ELF-1 (cell line): ENCODE results near the gene TTLL7.
A peak's percentile ranks its signal among the peaks of the same experiment; 100 is the strongest.

ENCODE experiments used
- DNase-seq: peaks from one replicate; pipeline ENCODE4 v3.0.0-alpha.2; 2016; ENCODE audit warnings: low read depth, low spot score

TTLL7 gene, protein sequence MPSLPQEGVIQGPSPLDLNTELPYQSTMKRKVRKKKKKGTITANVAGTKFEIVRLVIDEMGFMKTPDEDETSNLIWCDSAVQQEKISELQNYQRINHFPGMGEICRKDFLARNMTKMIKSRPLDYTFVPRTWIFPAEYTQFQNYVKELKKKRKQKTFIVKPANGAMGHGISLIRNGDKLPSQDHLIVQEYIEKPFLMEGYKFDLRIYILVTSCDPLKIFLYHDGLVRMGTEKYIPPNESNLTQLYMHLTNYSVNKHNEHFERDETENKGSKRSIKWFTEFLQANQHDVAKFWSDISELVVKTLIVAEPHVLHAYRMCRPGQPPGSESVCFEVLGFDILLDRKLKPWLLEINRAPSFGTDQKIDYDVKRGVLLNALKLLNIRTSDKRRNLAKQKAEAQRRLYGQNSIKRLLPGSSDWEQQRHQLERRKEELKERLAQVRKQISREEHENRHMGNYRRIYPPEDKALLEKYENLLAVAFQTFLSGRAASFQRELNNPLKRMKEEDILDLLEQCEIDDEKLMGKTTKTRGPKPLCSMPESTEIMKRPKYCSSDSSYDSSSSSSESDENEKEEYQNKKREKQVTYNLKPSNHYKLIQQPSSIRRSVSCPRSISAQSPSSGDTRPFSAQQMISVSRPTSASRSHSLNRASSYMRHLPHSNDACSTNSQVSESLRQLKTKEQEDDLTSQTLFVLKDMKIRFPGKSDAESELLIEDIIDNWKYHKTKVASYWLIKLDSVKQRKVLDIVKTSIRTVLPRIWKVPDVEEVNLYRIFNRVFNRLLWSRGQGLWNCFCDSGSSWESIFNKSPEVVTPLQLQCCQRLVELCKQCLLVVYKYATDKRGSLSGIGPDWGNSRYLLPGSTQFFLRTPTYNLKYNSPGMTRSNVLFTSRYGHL

GRCh38 chr1:83998498-83999315 is at the start of gene TTLL7:
TSS of gene TTLL7 (minus strand) at chr1:83999132. CDS start at chr1:83952211, 46,921 bp downstream.
- peak; percentile 90 for DNase-seq

DNA sequence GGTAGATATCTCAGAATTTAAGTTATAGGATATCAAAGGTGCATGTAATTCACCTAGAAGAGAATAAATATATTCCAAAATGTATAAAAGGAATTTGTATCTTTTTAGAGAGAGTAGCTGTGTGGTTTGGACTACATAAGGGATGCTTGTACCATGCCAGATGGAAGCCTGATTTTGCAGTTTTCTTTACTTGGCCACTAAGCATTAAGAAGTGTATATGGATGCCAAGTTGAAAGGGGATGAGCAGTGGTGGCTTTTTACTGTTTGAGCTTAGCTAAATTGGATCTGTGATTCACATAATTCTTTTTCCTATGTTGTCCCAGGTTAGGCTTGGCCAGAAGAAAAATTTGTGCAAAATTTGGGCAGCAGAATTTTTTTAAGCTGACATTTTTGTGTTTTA is 43.5 kb upstream of the TTLL7 start:
- DNase-seq: no peak

GRCh38 chr1:84037758-84038611 is 39.1 kb upstream of the TTLL7 start:
- peak; percentile 59 for DNase-seq

- DNase-seq: no peak
Measured at GRCh38 chr1:84031802-84032327, 32.9 kb upstream of the TTLL7 start.

GRCh38 chr1:84027368-84027767 is 28.4 kb upstream of the TTLL7 start:
- peak; percentile 10 for DNase-seq

DNA sequence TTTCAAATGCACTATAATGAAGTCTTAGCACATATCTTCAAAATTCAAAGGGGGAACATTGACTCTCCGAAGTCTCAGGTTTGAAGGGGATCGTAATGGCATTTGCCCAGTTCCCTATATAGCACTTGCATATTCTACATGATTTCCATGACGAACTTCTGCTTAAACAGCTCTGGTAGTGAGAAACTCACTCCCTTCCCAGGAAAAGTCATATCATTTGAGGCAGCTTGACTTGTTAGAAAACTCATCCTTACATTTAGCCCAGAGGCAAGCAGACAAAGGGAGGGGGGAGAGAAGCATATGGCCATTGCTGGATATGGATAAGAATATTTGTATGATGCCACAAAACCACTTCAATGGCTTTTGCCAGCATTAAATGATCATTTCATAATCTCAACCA is 27.0 kb upstream of the TTLL7 start:
- DNase-seq: no peak

DNA sequence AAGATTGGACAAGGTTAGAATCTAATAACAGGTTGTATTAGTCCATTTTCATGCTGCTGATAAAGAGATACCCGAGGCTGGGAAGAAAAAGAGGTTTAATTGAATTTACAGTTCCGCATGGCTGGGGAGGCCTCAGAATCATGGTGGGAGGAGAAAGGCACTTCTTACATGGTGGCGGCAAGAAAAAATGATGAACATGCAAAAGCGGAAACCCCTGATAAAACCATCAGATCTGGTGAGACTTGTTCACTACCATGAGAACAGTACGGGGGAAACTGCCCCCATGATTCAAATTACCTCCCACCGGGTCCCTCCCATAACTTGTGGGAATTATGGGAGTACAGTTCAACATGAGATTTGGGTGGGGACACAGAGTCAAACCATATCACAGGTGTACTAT is 22.9 kb upstream of the TTLL7 start:
- no peak for DNase-seq

DNA sequence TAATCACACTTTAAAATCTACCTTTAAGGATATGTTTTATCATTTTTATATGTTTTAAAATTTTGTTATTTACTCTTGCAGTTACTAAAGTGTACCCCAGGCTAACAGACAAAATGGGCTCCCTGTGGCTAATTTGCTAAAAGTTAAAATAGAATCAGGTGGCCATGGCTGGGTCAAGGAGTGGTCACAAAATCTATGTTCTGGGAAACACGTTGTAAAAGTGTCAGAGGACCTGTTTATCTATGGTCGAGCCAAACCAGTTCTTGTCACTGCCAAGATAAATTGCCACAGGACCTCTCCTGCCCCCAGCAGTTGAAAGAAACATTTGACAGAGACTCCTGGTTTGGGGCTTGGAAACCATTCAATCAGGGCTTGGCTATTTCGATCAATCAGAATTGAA is 21.2 kb upstream of the TTLL7 start:
- peak; percentile 65 for DNase-seq

DNA sequence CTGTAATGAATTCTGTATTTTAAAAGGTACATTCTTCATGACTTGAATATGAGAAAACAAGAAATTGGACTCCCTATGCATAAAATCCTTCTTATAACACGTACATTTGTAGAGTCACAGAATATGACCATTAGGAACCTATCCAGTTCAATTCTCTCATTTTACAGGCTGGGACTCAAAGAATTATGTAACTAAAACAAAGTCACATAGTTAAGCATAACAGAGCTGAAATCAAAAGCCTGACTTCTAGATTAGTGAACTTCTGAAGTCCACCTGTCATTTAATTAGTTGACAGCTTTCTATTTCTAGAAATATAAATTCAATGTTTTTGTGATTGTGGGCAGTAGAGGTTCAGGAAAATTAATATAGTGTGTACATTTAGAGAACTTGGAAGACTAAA is 20.3 kb upstream of the TTLL7 start:
- DNase-seq: no peak

DNA sequence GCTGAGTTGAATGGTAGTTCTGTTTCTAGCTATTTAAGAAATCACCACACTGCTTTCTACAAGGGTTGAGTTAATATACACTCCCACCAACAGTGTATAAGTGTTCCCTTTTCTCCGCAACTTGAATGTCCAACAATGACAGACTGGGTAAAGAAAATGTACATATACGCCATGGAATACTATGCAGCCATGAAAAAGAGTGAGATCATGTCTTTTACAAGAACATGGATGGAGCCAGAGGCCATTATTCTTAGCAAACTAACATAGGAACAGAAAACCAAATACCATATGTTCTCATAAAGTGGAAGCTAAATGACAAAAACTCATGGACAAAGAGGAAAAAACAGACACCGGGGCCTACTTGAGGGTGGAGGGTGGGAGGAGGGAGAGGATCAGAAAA is 14.8 kb upstream of the TTLL7 start:
- no peak for DNase-seq

DNA sequence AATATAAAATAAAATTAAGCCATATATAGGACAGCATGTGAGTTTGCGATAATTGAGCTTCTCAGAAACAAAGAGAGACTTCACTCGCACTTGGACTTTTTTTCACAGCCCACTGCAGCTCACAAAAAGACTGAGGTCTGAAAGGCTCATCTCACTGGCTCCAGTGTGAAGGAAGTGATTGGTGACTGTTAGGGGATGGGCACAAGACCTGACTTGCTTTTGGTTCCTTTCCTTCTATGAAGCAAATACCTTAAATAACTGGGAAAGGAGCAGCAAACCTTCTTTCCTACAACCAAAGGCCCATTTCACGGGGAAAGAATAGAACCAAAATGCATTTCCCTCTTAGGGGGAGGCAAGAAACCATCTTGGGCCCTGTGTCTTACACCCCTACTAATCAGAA is 13.1 kb upstream of the TTLL7 start:
- no peak for DNase-seq

GRCh38 chr1:84010136-84010535 is 11.2 kb upstream of the TTLL7 start:
- no peak for DNase-seq

DNA sequence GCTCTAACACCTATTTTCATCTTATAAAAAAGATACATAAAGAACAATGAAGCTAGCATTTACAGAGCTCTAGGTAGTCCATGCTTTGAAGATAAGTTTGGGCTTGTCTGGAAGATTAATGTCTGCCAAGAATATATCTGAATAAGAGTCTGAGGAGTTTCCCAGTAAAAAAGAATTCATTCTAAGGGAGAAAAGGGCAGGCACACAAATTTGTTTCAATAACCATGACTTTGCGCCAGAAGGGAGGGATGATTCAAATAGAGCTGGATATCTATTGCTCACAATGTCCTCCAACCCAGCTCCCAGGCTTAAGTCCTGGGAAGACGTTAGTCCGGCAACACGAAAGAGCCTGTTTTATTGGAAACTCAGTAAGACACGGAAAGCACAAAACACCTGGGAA is 9.7 kb upstream of the TTLL7 start:
- no peak for DNase-seq

DNA sequence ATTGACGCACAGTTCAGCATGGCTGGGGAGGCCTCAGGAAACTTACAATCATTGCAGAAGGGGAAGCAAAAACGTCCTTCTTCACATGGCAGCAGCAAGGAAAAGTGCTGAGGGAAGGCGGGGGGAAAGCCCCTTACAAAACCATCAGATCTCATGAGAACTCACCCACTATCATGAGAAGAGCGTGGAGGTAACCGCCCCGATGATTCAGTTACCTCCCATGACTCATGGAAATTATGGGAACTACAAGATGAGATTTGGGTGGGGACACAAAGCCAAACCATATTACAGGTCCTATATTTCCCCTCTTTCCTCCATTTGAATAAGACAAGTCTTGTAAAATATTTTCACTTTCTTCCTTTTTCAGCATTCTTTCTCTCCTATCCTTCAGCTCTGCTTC is 7.7 kb upstream of the TTLL7 start:
- DNase-seq: no peak

DNA sequence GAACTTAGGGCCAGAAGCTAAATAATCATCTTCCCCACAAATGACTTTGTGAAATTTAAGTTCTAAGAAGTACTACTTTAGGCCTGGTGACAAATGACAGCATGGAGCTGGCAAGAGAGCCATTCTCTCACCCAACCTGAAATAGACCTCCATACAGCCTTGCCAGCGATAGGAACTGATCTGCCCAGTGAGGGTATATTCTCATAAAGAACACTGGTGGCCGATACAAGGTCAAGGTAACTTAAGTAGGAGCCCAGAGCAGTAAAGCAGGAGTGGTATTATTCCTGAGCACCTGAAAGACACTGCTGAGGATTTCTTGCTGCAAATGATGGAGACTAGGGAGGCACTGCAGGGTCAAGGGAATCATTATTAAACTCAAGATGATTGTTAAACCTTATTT is 2.6 kb upstream of the TTLL7 start:
- DNase-seq: no peak

DNA sequence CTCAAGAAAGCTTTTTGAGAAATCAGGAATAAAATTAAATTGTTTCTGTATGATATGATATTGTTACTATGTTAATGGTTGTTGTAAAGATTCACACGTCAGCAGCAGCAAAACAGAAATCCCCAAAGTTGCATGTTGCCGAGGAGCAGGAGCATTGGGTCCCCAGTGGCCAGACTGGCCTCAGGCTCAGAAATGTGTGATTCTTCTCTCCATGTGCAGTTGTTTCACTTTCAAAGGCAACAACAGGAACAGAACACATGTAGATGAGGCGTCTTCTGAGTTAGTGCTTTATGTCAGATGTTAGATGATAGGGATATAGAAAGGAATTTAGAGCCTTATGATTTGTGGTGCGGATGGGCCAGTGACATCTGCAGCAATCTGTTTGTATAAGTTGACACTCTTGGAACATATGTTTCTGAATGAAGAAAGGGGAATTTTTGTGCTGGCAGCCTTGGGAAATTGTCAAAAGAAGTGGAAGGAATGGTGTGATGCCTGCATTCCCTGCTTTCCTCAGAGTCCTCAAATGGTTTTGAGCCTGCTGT is 2.1 kb upstream of the TTLL7 start:
- no peak for DNase-seq

GRCh38 chr1:84000196-84000885 is 1.4 kb upstream of the TTLL7 start:
- no peak for DNase-seq

DNA sequence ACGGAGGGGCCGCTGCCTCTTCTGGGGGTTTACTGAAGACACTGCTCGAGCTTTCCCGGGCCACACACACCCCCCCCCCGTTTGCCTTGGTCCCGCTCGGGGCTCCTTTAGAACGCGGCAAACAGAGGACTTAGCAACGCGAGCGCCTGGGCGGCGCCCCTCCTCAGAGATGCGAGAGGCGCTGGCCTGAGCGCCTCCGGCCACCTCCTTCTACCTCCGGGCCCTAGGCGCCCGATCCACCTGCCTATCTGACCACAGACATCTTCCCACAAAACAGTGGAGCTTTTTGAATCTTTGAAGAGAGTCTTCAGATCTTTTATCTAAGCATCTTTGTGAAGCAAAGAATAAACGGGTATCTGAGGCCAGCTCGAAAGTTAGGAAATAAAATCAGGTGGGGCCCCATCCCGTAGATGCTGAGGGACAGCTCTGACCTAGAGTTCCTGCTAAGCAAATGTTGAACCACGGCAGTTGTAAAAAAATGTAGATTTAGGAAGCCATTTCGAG is 436 bp upstream of the TTLL7 start:
- DNase-seq: peak; percentile 91

GRCh38 chr1:83998205-83998497 is 781 bp downstream of the TTLL7 start:
- DNase-seq: no peak

DNA sequence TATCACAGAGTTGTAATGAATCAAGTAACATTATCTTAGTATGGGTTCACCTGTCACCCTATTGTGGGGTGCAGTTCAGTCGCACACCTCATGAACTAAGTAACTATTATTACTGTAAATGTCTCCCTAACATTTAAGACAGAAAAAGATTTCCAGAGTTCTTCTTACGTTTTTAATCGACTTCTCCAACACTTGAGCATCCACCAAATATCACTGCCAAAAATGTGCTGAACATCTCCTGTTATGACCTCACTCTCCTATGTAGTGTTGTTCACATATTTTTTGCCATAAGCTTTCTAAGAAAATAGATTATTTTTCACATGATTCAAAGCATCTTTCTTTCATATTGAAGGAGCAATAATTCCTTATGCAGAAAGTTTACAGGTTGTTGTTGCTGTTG is 1.3 kb downstream of the TTLL7 start:
- DNase-seq: no peak
